ENCODE measurements around the gene COMMD10.

The COMMD10 gene

DNA sequence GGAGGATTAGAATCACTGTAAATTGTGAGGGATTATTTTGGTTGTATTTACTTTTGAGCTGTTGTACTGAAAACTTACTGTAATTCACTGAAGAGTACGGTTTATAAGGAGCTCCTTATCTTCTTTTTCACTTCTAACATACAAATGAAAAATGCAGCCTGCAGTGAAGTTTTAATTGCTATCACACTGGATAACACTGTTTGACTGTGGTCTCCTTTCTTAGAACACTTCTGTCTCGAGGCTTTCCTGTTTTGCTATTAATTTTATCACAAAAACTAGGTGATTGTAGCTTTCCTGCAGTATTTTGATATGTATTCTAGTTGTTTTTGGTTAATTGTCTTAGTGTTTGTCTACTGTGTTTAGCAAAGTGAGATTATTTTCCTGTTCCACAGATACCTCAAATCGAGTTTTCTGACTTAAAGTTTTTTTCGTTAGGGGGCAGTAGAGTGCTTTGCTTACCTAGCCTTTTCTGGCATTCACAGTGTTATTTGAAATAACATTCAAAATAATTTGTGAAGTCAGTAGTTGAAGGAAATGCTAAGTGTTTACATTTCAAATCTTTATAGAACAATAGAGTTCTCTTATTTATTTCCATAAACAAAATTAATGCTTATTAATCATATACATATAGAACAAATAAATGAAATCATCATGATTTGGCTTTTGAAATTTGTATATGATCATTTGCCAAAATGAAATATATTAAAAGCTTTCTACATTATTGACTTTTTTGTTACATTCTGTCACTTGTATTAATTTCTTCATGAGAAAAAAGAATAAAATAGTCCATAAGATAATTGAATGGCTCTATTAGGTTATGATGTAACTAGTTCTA is 52.9 kb downstream of the COMMD10 start:
- Mint-ChIP-seq H3K27ac (no peak overlapping the region), H3K4me1 (peaks cover 12% of the 10 kb centered on the region), H3K4me3 (no peak overlapping the region), H3K36me3 (no peaks in the 10 kb centered on the region), H3K9me3 (no peaks in the 10 kb centered on the region), H3K27me3 (no peaks in the 10 kb centered on the region)
- CTCF ChIA-PET, result interaction anchor here (1.1 to 3.9 kb wide), 4 partner anchors 9 to 810 kb away, joined by 3 to 17 read pairs (median 4); no protein-coding TSS in a partner anchor
- DNase-seq, result no peak

DNA sequence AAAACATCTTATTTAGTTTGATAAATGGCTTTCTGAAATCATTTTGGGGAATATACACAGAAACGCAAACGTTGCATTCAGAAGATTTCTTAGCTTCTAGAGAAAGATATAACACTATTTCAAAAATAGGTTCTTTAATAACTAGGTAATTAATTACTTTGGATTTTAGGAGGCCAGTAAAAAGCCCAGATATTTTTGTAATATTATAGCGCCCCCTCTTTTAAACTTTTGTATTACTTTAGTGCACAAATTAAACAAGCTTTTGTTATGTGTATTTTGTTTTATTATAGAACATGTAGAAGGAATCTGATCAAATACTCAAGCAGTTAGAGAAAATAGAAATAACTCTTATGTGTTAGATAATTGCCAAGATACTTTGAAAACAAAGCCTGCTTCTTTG is 57.7 kb downstream of the COMMD10 start:
- no peak overlapping the region for H3K27ac Mint-ChIP-seq
- no peak for DNase-seq
- H3K36me3 Mint-ChIP-seq, result no peaks in the 10 kb centered on the region
- no peaks in the 10 kb centered on the region for H3K9me3 Mint-ChIP-seq
- H3K4me1 Mint-ChIP-seq, result peaks cover 2% of the 10 kb centered on the region
- H3K4me3 Mint-ChIP-seq, result no peak overlapping the region
- no peaks in the 10 kb centered on the region for H3K27me3 Mint-ChIP-seq
- CTCF ChIA-PET, result interaction anchor here (1.1 kb wide), 1 partner anchor 12 kb away, joined by 3 read pairs; no protein-coding TSS in a partner anchor

DNA sequence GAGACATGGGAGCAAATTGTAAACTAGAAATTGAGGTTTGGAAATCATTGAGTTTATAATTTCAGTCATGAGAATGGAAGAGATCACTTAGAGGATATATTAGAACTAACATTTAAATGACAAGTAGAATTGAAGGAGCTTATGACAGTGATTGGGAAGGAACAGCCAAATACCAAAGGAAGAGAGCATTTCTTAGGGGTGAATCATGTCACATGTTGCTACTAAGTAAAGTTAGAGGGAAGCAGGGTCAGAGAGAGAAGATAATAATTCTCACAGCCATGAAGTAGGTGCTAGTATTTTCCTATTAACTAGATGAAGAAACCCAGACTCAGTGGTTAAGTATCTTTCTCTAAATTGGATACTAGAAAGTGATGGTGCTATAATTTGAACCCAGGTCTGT is 59.3 kb downstream of the COMMD10 start:
- H3K4me3 Mint-ChIP-seq, result no peak overlapping the region
- DNase-seq, result no peak
- H3K27ac Mint-ChIP-seq, result no peak overlapping the region
- no peaks in the 10 kb centered on the region for H3K36me3 Mint-ChIP-seq
- peaks cover 2% of the 10 kb centered on the region for H3K9me3 Mint-ChIP-seq
- no peaks in the 10 kb centered on the region for H3K4me1 Mint-ChIP-seq
- CTCF ChIA-PET, result no interaction called here
- H3K27me3 Mint-ChIP-seq, result no peaks in the 10 kb centered on the region

DNA sequence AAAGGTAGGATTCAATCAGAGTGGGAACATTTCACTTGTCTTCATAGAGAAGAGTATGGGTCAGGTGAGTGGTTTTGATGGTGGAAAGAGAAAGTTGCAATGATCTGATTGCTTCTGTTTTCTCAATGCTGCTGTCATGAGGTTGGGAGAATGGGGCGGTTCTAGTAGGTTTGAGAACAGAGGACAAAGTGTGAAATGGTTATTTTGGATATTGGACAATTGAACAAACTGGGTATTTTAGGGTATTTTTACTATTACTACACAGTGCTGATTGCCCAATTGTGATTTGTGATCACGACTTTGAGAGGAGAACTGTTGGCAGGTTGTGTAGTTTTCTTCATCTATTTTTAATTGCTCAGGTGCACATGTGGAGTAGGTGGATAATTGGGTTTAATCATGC is 60.2 kb downstream of the COMMD10 start:
- Mint-ChIP-seq H3K36me3 (no peaks in the 10 kb centered on the region), H3K27ac (no peak overlapping the region), H3K4me3 (no peak overlapping the region), H3K27me3 (no peaks in the 10 kb centered on the region), H3K9me3 (peaks cover 2% of the 10 kb centered on the region), H3K4me1 (no peaks in the 10 kb centered on the region)
- CTCF ChIA-PET, result no interaction called here
- no peak for DNase-seq

DNA sequence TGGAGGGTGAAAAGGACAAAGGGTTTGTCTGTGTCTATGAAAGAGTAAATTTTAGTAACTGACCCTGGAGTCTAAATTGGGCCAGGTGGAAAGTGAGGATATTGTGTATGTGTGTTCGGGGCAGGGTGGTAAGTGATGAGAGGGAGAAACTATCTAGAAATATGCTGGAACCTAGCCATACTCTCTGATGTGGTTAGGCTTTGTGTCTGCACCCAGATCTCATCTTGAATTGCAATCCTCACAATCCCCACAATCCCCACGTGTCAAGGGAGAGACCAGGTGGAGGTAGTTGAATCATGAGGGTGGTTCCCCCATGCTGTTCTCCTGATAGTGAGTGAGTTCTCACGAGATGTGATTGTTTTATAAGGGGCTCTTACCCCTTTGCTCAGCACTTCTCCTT is 60.6 kb downstream of the COMMD10 start:
- CTCF ChIA-PET, result no interaction called here
- no peak for DNase-seq
- H3K4me3 Mint-ChIP-seq, result no peak overlapping the region

DNA sequence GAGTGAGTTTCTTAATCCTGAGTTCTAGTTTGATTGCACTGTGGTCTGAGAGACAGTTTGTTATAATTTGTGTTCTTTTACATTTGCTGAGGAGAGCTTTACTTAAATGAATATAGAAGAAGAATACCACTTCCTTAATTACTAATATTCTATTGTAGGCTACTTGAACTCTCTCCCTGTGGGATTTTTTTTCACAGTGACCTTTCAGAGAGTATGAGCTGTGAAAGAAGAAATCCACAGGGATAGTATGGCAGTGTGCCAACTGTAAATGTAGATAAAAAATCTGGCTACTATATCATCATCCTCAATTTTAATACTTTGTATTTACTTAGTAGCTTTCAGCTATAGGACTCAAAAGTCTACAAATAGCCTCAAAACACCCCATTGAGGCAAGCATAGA is 67.3 kb downstream of the COMMD10 start:
- DNase-seq, result no peak
- Mint-ChIP-seq H3K27ac (no peak overlapping the region), H3K4me3 (no peak overlapping the region), H3K4me1 (no peaks in the 10 kb centered on the region), H3K27me3 (no peaks in the 10 kb centered on the region), H3K9me3 (peaks cover 2% of the 10 kb centered on the region), H3K36me3 (peaks cover 1% of the 10 kb centered on the region)
- CTCF ChIA-PET, result no interaction called here

More for the DNA sequence above, 60.6 kb downstream of the COMMD10 start:
- Mint-ChIP-seq H3K27ac (no peak overlapping the region), H3K27me3 (no peaks in the 10 kb centered on the region), H3K36me3 (no peaks in the 10 kb centered on the region), H3K4me1 (no peaks in the 10 kb centered on the region), H3K9me3 (peaks cover 2% of the 10 kb centered on the region)

DNA sequence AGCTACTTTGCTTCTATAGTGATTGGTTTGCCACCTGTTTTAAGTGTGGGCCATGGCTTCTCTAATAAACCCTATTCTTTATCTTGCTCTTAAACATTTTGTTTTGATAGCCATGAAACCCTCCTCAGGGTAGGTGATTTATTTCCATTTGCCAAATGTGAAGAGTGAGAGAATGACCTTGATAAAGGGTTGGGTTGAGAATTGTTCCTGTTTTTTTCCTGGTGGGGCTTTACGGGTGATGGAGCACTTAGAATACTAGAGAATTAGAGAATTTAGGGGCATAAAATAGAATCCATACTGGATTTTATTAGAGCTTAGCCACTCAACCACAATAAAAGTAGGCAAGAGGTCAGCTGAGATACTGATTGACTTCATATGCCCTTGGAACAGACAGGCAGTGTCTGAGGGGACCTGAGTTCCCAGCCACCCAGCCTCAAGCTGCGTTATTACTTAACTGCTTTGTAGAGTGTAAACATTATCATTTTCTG is 68.9 kb downstream of the COMMD10 start:
- Mint-ChIP-seq H3K4me3 (no peak overlapping the region), H3K4me1 (no peaks in the 10 kb centered on the region), H3K36me3 (peaks cover 1% of the 10 kb centered on the region), H3K27ac (no peak overlapping the region), H3K27me3 (no peaks in the 10 kb centered on the region), H3K9me3 (no peaks in the 10 kb centered on the region)
- CTCF ChIA-PET, result interaction anchor here (0.6 to 1.3 kb wide), 2 partner anchors 11 to 19 kb away, joined by 3 read pairs; no protein-coding TSS in a partner anchor
- DNase-seq, result no peak

DNA sequence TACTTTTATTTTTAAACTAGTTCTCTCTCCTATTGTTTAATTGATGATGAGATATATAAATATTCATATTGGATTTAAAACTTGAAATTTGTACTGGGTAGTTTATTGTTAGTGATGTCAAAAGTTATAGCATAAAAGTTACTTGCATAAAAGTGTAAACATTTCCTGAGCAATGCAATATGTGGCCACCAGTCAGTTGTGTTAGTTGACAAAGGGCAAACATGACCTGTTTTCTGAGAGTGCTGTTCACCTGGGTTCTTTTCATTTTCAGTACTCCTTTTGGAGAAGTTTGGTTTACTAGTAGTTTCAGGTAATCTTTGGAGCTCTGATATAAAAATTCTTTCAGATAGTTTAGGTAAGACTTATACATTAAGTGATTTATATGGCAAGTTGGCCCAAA is 69.4 kb downstream of the COMMD10 start:
- Mint-ChIP-seq H3K27me3 (no peaks in the 10 kb centered on the region), H3K36me3 (peaks cover 1% of the 10 kb centered on the region), H3K4me1 (no peaks in the 10 kb centered on the region), H3K9me3 (no peaks in the 10 kb centered on the region), H3K4me3 (no peak overlapping the region), H3K27ac (no peak overlapping the region)
- CTCF ChIA-PET, result interaction anchor here (0.6 to 1.3 kb wide), 2 partner anchors 11 to 18 kb away, joined by 3 read pairs; no protein-coding TSS in a partner anchor
- DNase-seq, result no peak

DNA sequence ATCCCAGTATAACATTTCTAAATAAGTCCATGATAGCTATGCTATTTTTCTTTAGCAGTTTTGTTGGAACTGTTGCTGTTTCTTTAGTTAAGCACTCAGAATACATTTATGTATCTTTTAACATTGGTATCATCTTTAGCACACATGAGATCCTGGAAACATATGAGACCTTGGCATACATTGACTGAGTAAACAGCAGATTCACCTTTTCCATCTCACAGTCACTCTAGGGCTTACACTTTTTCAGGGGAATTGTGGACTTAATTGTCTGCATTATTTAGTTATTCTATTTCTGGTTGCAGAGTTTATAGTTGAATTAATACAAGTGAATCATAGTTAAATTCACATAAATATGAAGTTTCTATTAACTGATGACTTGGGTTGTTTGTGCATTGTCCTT is 70.1 kb downstream of the COMMD10 start:
- Mint-ChIP-seq H3K9me3 (no peaks in the 10 kb centered on the region), H3K4me1 (no peaks in the 10 kb centered on the region), H3K27me3 (no peaks in the 10 kb centered on the region), H3K36me3 (peaks cover 1% of the 10 kb centered on the region), H3K4me3 (no peak overlapping the region), H3K27ac (no peak overlapping the region)
- CTCF ChIA-PET, result interaction anchor here (1.3 kb wide), 1 partner anchor 12 kb away, joined by 3 read pairs; no protein-coding TSS in a partner anchor
- no peak for DNase-seq

DNA sequence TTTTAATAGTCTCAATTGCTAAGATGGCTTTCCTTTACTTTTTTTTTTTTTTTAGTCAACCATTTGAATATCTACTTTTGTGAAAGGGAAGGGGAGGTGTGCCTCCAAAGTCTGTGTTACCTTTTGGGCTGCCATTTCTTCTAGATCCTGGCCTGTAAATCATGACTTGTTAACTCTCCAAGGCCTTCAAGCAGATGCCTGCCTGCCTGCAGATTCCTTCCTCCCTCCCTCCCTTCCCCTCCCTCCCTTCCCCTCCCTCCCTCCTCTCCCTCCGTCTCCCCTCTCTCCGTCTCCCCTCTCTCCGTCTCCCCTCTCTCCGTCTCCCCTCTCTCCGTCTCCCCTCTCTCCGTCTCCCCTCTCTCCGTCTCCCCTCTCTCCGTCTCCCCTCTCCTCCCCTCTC is 73.1 kb downstream of the COMMD10 start:
- no peaks in the 10 kb centered on the region for H3K9me3 Mint-ChIP-seq
- H3K4me3 Mint-ChIP-seq, result no peak overlapping the region
- H3K27ac Mint-ChIP-seq, result no peak overlapping the region
- DNase-seq, result no peak
- CTCF ChIA-PET, result no interaction called here
- no peaks in the 10 kb centered on the region for H3K36me3 Mint-ChIP-seq
- no peaks in the 10 kb centered on the region for H3K27me3 Mint-ChIP-seq
- no peaks in the 10 kb centered on the region for H3K4me1 Mint-ChIP-seq

DNA sequence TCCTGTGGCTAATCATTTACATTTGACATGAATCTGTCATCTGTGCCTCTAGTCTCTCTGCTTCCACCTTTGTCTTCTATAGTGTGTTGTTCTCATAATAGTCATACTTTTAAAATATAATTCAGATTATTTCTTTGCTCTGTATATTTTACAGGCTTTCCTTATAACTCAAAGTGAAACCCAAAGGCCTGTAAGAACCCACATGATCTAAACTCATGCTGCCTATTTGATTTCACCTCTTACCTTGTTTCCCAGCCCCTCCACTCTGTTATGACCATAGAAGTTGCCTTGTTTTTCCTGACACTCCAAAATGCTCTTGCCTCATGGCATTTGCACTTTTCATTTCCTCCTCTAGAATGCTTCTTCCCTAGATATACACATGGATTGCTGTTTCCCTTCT is 74.2 kb downstream of the COMMD10 start:
- Mint-ChIP-seq H3K9me3 (no peaks in the 10 kb centered on the region), H3K4me3 (no peak overlapping the region), H3K36me3 (no peaks in the 10 kb centered on the region), H3K4me1 (no peaks in the 10 kb centered on the region), H3K27me3 (no peaks in the 10 kb centered on the region), H3K27ac (no peak overlapping the region)
- CTCF ChIA-PET, result no interaction called here
- no peak for DNase-seq

DNA sequence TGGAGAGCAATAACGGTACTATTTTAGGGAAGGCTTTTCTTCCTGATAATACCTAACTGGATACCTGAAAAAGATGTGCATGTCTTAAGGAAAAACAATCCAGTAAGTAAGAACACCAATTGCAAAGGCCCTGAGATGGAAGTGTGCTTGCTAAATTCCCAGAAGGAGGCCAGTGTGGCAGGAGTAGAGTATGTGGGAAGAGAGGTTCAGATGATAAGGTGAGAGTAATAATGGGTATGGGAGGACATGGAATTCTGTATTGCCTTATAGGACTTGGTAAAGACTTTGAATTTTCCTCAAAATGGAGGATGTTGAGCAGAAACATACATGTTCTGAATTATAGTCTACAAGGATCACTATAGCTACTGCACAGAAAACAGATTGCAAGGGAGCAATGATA is 89.3 kb downstream of the COMMD10 start:
- Mint-ChIP-seq H3K9me3 (peaks cover under 1% of the 10 kb centered on the region), H3K36me3 (peaks cover 2% of the 10 kb centered on the region), H3K4me3 (no peak overlapping the region), H3K4me1 (no peaks in the 10 kb centered on the region), H3K27ac (no peak overlapping the region), H3K27me3 (no peaks in the 10 kb centered on the region)
- DNase-seq, result no peak
- CTCF ChIA-PET, result no interaction called here

DNA sequence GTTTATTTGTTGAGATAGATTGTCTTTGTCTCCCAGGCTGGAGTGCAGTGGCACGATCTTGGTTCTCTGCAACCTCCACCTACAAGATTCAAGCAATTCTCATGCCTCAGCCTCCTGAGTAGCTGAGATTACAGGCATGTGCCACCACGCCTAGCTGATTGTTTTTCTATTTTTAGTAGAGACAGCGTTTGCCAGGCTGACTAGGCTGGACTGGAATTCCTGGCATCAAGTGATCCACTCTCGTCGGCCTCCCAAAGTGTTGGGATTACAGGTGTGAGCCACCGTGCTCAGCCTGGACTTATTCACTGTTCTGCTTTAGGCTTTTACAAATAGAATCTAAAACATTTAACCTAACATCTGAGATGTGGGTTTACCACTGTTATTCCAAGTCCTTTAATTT is 91.3 kb downstream of the COMMD10 start:
- peaks cover 2% of the 10 kb centered on the region for H3K36me3 Mint-ChIP-seq
- no peaks in the 10 kb centered on the region for H3K9me3 Mint-ChIP-seq

DNA sequence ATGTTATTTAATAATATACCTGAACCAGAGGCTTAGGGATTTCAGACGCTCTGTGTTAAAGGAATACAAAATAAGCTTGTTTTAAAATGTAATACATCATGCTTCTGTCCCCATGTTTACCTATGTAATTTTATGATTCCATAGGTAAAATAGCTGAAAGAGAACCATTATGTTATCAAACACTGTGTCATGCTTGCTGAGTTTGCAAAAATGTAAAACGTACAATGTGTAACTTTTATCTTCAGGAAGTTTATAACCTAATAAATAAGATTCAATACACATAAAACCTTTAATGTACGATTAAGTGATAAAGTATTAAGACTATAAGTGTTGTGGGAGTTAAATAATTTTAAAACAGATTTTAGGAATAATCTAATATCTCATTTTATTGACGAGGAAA is 94.1 kb downstream of the COMMD10 start:
- CTCF ChIA-PET, result no interaction called here
- H3K27ac Mint-ChIP-seq, result no peak overlapping the region
- peaks cover 2% of the 10 kb centered on the region for H3K36me3 Mint-ChIP-seq
- H3K9me3 Mint-ChIP-seq, result no peaks in the 10 kb centered on the region
- H3K27me3 Mint-ChIP-seq, result no peaks in the 10 kb centered on the region
- no peak for DNase-seq
- no peaks in the 10 kb centered on the region for H3K4me1 Mint-ChIP-seq
- H3K4me3 Mint-ChIP-seq, result no peak overlapping the region

More for the DNA sequence above, 91.3 kb downstream of the COMMD10 start:
- Mint-ChIP-seq H3K27me3 (no peaks in the 10 kb centered on the region), H3K4me3 (no peak overlapping the region), H3K27ac (no peak overlapping the region), H3K4me1 (no peaks in the 10 kb centered on the region)
- CTCF ChIA-PET, result no interaction called here
- no peak for DNase-seq

DNA sequence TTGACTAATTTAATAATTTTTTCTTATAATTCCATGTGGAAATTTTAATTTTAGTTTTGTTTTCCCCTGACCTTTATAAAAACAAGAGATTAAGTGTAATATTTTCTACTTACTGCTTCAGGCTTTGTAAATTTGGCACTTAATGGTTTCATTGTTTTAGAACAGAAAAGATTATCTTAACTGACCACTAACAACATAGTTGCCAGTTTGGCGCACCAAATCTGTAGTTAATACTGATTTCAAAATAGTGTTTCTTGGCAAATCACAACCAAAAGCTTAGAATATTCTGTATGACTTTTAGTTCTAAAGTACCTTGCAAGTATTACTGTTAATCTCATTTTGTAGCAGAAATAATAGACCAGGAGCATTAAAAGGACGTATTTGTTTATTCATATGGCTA is 124.3 kb downstream of the COMMD10 start:
- Mint-ChIP-seq H3K9me3 (no peaks in the 10 kb centered on the region), H3K4me1 (no peaks in the 10 kb centered on the region), H3K36me3 (no peaks in the 10 kb centered on the region), H3K4me3 (no peak overlapping the region), H3K27ac (no peak overlapping the region), H3K27me3 (no peaks in the 10 kb centered on the region)
- no peak for DNase-seq
- CTCF ChIA-PET, result no interaction called here
